GM23338 (cell line): ENCODE results near the gene LYPD4. TPM values are rescaled to one million over a fixed set of nuclear protein-coding genes. Genes with fewer than 3 reads are reported as not detected.

Experiments used
- ATAC-seq: fragments of 200-7000 bp; cut with Tn5 transposase; 3 replicates; pipeline ENCODE4 v1.9.1; 2020
- DNase-seq: peaks from one replicate; pipeline ENCODE4 v3.0.0-alpha.2; 2015; ENCODE audit warnings: low spot score
- H2AFZ ChIP-seq: fragments of 200-600 bp; sonication (generic); 2 replicates; pipeline ENCODE4 v1.8.0; 2016; ENCODE audit warnings: antibody characterized with exemption, mild to moderate bottlenecking, moderate library complexity
- H3F3A ChIP-seq: fragments of 200-600 bp; sonication (generic); replicated peaks from 2 replicates; pipeline ENCODE4 v1.8.0; 2017; ENCODE audit warnings: antibody characterized with exemption, mixed run types, low read depth
- H3K27ac ChIP-seq: fragments of 200-600 bp; sonication (generic); 2 replicates; pipeline ENCODE4 v1.6.1; 2016; ENCODE audit warnings: low read depth
- H3K27me3 ChIP-seq: fragments of 200-600 bp; sonication (generic); 2 replicates; pipeline ENCODE4 v1.8.0; 2016; ENCODE audit warnings: mild to moderate bottlenecking, mixed run types, moderate library complexity; ENCODE audit not compliant: insufficient read depth
- H3K36me3 ChIP-seq: fragments of 200-600 bp; sonication (generic); 2 replicates; pipeline ENCODE4 v1.8.0; 2016; ENCODE audit warnings: mild to moderate bottlenecking; ENCODE audit not compliant: insufficient read depth
- H3K4me1 ChIP-seq: fragments of 200-600 bp; sonication (generic); 2 replicates; pipeline ENCODE4 v1.8.0; 2016; ENCODE audit warnings: mild to moderate bottlenecking, moderate library complexity; ENCODE audit not compliant: insufficient read depth
- H3K4me2 ChIP-seq: fragments of 200-600 bp; sonication (generic); 2 replicates; pipeline ENCODE4 v1.7.1; 2017; ENCODE audit warnings: mixed run types
- H3K4me3 ChIP-seq: fragments of 200-600 bp; sonication (generic); 2 replicates; pipeline ENCODE4 v1.6.1; 2016; ENCODE audit warnings: mixed run types
- H3K79me2 ChIP-seq: fragments of 200-600 bp; sonication (generic); replicated peaks from 2 replicates; pipeline ENCODE4 v1.8.0; 2017; ENCODE audit warnings: mild to moderate bottlenecking; ENCODE audit not compliant: insufficient read depth
- H3K9me2 ChIP-seq: fragments of 200-600 bp; sonication (generic); 2 replicates; pipeline ENCODE4 v1.8.0; 2017; ENCODE audit not compliant: insufficient read depth
- H4K20me1 ChIP-seq: fragments of 200-600 bp; sonication (generic); replicated peaks from 2 replicates; pipeline ENCODE4 v1.8.0; 2017; ENCODE audit warnings: mild to moderate bottlenecking; ENCODE audit not compliant: insufficient read depth
- H3K27ac Mint-ChIP-seq: 2 replicates; pipeline ENCODE4 v1.8.0; 2020; ENCODE audit warnings: inconsistent platforms, mild to moderate bottlenecking, moderate library complexity, mixed read lengths
- H3K27me3 Mint-ChIP-seq: 3 replicates; pipeline ENCODE4 v1.8.0; 2022; ENCODE audit warnings: low read depth, mild to moderate bottlenecking, moderate library complexity, mixed read lengths, inconsistent platforms; ENCODE audit not compliant: insufficient read depth, poor library complexity
- H3K36me3 Mint-ChIP-seq: 3 replicates; pipeline ENCODE4 v1.8.0; 2021; ENCODE audit warnings: low read depth, mild to moderate bottlenecking, inconsistent platforms, moderate library complexity, mixed read lengths
- H3K4me1 Mint-ChIP-seq: 3 replicates; pipeline ENCODE4 v1.8.0; 2020; ENCODE audit warnings: mild to moderate bottlenecking, inconsistent platforms, mixed read lengths
- H3K4me3 Mint-ChIP-seq: 3 replicates; pipeline ENCODE4 v1.8.0; 2021; ENCODE audit warnings: moderate library complexity, mild to moderate bottlenecking, inconsistent platforms, mixed read lengths
- H3K9me3 Mint-ChIP-seq: 3 replicates; pipeline ENCODE4 v1.8.0; 2020; ENCODE audit warnings: moderate library complexity, mild to moderate bottlenecking, inconsistent platforms, mixed read lengths
- EZH2 ChIP-seq: fragments of 200-600 bp; sonication (generic); IDR thresholded peaks from one replicate; pipeline ENCODE4 v1.8.0; 2017; ENCODE audit warnings: antibody characterized with exemption, mild to moderate bottlenecking, low read depth; ENCODE audit not compliant: unreplicated experiment
- POLR2AphosphoS5 ChIP-seq: IDR thresholded peaks from 2 replicates; pipeline ENCODE4 v1.6.1; 2016; ENCODE audit warnings: antibody characterized with exemption, low read depth
- STAT1 ChIP-seq: IDR thresholded peaks from one replicate; pipeline ENCODE4 v1.6.1; 2016; ENCODE audit warnings: antibody characterized with exemption; ENCODE audit not compliant: unreplicated experiment
- ZNF114 ChIP-seq: fragments of 250-450 bp; sonication (Bioruptor Pico); IDR thresholded peaks from 2 replicates; pipeline ENCODE4 v1.5.0; 2020; ENCODE audit warnings: mild to moderate bottlenecking, moderate library complexity
- polyA plus RNA-seq: library from polyadenylated mRNA; unstranded; fragments of >200 nt; fragmentation: Nextera tagmentation; extraction: Ambion mirVana; gene quantifications from 2 replicates; pipeline ENCODE4 v1.2.1, GENCODE V29; 2016
- total RNA-seq: library from RNA; depleted of rRNA; stranded (reverse); fragments of >200 nt; shearing (Covaris generic); gene quantifications from 2 replicates; pipeline ENCODE4 v1.2.3, GENCODE V29; 2014
- TF ChIP-seq, protein P1 (sequence below): IDR thresholded peaks from 2 replicates; pipeline ENCODE4 v1.6.1; 2016; ENCODE audit warnings: antibody characterized with exemption
- TF ChIP-seq, protein P2 (sequence below): IDR thresholded peaks from one replicate; pipeline ENCODE4 v1.6.1; 2018; ENCODE audit warnings: antibody characterized with exemption; ENCODE audit not compliant: unreplicated experiment

The LYPD4 gene
- total and polyA plus RNA-seq, 2 experiments from 2014 or later: not detected

DNA sequence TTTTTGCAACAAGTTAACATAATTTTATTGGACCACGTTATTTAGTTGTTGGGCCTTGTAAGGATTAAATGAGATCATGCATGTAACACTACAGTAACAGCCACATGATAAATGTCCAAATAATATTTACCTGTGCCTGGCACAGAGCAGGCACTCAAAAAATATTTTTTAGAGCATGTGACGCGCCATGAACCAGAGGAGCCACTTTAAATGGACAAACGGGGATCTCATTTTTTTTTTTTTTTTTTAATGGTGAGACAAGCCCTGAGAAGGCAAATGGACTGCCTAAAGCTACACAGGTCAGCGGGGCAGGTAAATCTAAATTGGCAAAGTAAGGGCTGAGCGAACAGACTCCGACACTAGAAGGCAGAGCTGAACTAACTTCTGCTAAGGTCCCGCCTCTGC lies 14.7 kb upstream of the LYPD4 start (continued):
- TF ChIP-seq, protein P1, sequence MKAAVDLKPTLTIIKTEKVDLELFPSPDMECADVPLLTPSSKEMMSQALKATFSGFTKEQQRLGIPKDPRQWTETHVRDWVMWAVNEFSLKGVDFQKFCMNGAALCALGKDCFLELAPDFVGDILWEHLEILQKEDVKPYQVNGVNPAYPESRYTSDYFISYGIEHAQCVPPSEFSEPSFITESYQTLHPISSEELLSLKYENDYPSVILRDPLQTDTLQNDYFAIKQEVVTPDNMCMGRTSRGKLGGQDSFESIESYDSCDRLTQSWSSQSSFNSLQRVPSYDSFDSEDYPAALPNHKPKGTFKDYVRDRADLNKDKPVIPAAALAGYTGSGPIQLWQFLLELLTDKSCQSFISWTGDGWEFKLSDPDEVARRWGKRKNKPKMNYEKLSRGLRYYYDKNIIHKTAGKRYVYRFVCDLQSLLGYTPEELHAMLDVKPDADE: no peak
- no peak for TF ChIP-seq ZNF114 (CRISPR knock-in tag)
- TF ChIP-seq, protein P2, sequence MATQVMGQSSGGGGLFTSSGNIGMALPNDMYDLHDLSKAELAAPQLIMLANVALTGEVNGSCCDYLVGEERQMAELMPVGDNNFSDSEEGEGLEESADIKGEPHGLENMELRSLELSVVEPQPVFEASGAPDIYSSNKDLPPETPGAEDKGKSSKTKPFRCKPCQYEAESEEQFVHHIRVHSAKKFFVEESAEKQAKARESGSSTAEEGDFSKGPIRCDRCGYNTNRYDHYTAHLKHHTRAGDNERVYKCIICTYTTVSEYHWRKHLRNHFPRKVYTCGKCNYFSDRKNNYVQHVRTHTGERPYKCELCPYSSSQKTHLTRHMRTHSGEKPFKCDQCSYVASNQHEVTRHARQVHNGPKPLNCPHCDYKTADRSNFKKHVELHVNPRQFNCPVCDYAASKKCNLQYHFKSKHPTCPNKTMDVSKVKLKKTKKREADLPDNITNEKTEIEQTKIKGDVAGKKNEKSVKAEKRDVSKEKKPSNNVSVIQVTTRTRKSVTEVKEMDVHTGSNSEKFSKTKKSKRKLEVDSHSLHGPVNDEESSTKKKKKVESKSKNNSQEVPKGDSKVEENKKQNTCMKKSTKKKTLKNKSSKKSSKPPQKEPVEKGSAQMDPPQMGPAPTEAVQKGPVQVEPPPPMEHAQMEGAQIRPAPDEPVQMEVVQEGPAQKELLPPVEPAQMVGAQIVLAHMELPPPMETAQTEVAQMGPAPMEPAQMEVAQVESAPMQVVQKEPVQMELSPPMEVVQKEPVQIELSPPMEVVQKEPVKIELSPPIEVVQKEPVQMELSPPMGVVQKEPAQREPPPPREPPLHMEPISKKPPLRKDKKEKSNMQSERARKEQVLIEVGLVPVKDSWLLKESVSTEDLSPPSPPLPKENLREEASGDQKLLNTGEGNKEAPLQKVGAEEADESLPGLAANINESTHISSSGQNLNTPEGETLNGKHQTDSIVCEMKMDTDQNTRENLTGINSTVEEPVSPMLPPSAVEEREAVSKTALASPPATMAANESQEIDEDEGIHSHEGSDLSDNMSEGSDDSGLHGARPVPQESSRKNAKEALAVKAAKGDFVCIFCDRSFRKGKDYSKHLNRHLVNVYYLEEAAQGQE: no peak

DNA sequence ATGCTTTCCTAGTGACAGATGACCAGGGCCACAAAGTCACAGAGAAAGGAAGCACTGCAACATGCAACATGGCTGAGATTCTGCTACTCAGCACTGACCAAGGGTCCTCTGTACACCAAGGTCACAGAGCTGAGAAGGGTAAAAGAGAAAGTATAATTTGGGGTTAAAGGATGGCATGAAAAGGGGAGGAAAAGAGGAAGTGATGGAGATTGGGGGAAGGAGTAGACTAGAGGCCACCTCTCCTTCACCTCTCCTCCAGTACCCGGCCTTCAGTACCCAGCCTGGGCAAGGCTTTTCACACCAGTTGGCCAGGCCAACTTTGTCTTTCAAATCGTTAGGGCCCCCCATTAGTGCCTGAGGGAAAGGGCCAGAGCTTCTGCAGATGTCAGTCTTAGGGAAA lies 9.3 kb upstream of the LYPD4 start:
- H4K20me1 ChIP-seq: no peaks in the 10 kb centered on the region

More for the DNA sequence above, 9.3 kb upstream of the LYPD4 start:
- no peak overlapping the region for H3K4me2 ChIP-seq
- H3K36me3 Mint-ChIP-seq: no peaks in the 10 kb centered on the region
- DNase-seq (no peak), ATAC-seq (no peak)
- TF ChIP-seq EZH2 (no peak), ZNF114 (CRISPR knock-in tag) (no peak), STAT1 (no peak), POLR2AphosphoS5 (no peak)
- TF ChIP-seq, protein P2: no peak
- TF ChIP-seq, protein P1: no peak
- H3K4me3 Mint-ChIP-seq: no peak overlapping the region
- no peaks in the 10 kb centered on the region for H3K36me3 ChIP-seq
- peaks cover 10% of the 10 kb centered on the region for H3K27me3 Mint-ChIP-seq
- H2AFZ ChIP-seq: no peak overlapping the region
- H3K27ac ChIP-seq: no peak overlapping the region
- H3K27ac Mint-ChIP-seq: no peak overlapping the region
- peaks cover 12% of the 10 kb centered on the region for H3K4me1 Mint-ChIP-seq
- no peaks in the 10 kb centered on the region for H3K79me2 ChIP-seq
- peaks cover 12% of the 10 kb centered on the region; the same call in 1 of the 2 replicates for H3K4me1 ChIP-seq
- H3K4me3 ChIP-seq: no peak overlapping the region
- H3F3A ChIP-seq: no peaks in the 10 kb centered on the region
- no peaks in the 10 kb centered on the region for H3K9me3 Mint-ChIP-seq
- no peaks in the 10 kb centered on the region for H3K27me3 ChIP-seq
- no peaks in the 10 kb centered on the region for H3K9me2 ChIP-seq
